HG03060 (cell line): Measurements from ENCODE around the gene TPBGL.

Source experiments
- ATAC-seq: cut with Tn5 transposase; IDR thresholded peaks from one replicate; pipeline ENCODE4 v1.9.1; 2021; ENCODE audit warnings: low read depth, moderate number of reproducible peaks; ENCODE audit not compliant: unreplicated experiment

TPBGL gene

GRCh38 chr11:75287579-75287978, 47.0 kb downstream of the TPBGL start:
- ATAC-seq: no peak

GRCh38 chr11:75289511-75289760, 48.9 kb downstream of the TPBGL start:
- ATAC-seq: no peak

GRCh38 chr11:75289919-75290318, 49.3 kb downstream of the TPBGL start:
- ATAC-seq: no peak

- no peak for ATAC-seq
These were observed 51.2 kb downstream of the TPBGL start for GRCh38 chr11:75291741-75292140.

- ATAC-seq: no peak
These were observed 52.4 kb downstream of the TPBGL start for GRCh38 chr11:75292943-75293342.
